Glomerular visceral epithelial cell (primary cell): Measurements from ENCODE around the gene OR13J1.
"Not testable (repeated sequence)": the region's sequence is repeated elsewhere in the genome, so short reads cannot be mapped to it uniquely, and the experiment has no call there.

Experiments used
- DNase-seq: peaks from one replicate; pipeline ENCODE4 v3.0.0-alpha.2; 2016; ENCODE audit errors: extremely low spot score

Gene OR13J1

DNA sequence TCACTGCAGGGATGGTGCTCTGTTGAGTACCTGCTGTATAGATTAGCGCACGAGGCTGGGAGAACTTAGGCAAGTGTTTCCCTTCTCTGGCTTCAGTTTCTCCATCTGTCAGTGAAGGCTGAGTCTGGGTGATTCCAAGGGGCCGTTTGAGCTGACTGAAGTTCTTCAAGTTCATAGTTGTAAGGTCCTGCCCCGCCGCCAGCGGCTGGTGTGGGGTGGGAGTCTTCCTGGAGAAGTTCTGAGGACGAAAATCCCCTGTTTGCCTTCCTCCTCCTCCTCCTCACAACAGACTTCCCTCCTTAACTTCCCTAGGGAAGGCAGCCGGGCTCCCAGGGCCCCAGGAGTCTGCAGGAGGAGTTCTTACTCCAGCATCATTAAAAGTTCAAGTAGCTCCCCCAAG lies 34.1 kb upstream of the OR13J1 start:
- no peak for DNase-seq

DNA sequence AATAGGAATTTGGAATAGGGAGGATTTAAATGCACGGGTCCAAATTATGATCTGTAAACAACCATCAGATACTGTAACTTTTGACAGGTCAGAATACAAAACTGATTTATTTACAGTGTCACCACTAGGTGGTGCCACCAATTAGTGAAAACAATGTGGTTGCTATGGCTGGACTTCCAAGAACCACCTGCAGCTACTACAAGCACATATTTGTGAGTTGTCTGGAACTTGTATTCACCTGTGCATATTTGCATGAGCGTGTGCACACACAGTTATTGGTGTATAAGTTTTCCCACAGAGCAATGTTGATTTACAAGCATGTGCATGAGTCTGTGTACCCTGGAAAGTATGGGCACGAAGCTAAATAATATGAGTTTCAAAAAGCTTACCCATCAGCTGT lies 32.8 kb upstream of the OR13J1 start:
- DNase-seq, result peak; percentile 62

GRCh38 chr9:35899021-35899420 lies 28.8 kb upstream of the OR13J1 start:
- DNase-seq, result no peak

- no peak for DNase-seq
Measured at GRCh38 chr9:35898337-35898736, 28.1 kb upstream of the OR13J1 start.

DNA sequence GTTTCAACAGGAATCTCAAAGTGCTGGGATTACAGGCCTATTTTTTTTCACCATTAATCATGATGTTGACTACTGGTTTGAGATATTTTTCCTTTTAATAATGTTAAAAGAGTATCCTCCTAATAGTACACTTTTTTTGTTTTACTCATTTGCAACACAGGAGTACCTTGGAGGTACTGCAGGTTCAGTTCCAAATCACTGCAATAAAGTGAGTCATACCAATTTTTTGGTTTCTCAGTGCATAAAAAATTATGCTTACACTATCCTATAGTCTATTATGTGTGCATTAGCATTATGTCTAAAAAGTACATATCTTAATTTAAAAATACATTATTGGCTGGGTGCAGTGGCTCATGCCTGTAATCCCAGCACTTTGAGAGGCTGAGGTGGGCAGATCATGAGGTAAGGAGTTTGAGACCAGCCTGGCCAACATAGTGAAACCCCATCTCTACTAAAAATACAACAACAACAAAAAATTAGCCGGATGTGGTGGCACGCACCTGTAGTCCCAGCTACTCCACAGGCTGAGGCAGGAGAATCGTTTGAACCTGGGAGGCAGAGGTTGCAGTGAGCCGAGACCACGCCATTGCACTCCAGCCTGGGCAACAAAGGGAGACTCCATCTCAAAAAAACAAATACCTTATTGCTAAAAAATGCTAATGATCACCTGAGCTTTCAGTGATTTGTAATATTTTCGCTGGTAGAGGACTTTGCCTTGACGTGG lies 27.3 kb upstream of the OR13J1 start:
- not testable (repeated sequence) for DNase-seq

DNA sequence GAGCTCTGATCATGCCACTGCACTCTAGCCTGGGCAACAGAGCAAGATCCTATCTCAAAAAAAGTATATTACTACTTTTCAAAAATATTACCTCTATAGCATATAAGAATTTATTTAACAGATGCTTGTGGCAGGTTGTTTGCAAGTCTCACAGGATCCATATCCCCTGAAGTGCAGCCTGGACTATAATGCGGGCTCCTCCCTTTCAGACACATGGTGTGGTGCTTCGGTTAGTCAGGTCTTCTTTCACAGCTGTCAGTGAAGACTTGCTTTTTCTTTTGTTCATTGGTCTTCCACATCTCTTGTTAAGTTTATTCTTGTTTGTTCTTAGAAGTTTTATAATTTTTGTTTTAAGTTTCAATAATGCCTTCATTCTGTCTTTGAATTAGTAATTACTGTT lies 26.4 kb upstream of the OR13J1 start:
- no peak for DNase-seq

DNA sequence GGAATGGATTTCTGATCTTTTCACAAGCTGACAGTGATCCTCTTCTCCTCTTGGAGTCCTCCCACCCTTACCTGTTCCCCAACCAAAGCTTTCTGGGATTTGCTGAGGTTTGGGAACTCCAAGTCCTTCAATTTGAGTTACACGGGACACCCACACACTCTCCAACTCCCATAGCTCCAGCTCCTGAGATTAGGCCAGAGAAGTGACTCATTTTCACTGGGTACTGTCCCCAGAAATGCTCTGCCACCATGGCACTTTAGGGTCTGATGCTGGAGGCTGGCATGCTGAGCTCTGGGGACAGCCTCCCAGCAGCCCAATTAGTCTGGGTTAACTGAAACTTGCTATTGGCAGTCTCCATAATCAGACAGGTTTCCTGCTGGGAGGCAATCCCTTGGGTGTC lies 21.9 kb upstream of the OR13J1 start:
- no peak for DNase-seq

GRCh38 chr9:35891646-35892045 lies 21.4 kb upstream of the OR13J1 start:
- no peak for DNase-seq

DNA sequence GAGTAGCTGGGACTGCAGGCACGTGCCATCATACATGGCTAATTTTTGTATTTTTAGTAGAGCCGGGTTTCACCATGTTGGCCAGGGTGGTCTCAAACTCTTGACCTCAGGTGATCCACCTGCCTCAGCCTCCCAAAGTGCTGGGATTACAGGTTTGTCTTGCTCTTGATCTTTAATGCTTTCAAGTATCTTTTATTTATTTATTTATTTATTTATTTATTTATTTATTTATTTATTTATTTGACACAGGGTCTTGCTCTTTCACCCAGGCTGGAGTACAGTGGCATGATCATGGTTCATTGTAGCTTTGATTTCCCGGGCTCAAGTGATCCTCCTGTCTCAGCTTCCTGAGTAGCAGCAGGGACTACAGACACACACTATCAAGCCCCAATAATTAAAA lies 14.7 kb upstream of the OR13J1 start:
- DNase-seq, result not testable (repeated sequence)

- no peak for DNase-seq
Measured at GRCh38 chr9:35882996-35883395, 12.8 kb upstream of the OR13J1 start.

GRCh38 chr9:35882263-35882848 lies 12.2 kb upstream of the OR13J1 start:
- DNase-seq, result peak; percentile 80

- no peak for DNase-seq
Measured at GRCh38 chr9:35872505-35872904, 2.3 kb upstream of the OR13J1 start.

- no peak for DNase-seq
Measured at GRCh38 chr9:35871545-35871944, 1.3 kb upstream of the OR13J1 start.

GRCh38 chr9:35869621-35870216 lies 482 bp downstream of the OR13J1 start:
- no peak for DNase-seq

DNA sequence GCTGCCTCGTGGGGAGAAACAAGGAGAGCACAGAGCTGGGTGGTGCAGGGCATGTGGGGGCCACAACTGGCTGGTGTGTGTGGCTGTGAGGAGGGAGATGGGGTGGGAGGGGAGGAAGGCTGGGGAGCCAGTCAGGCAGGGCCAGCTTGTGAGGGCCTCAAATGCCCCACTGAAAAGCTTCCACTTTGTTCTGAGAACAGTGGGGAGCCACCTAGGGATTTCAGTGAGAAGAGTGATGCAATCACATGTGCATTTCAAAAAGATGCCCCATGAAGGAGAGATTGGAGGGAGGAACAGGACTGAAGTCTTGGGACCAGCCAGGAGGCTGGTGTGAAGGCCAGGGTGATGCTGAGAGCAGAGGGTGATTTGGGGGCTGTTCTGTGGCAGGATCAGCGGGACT lies 1.3 kb downstream of the OR13J1 start:
- no peak for DNase-seq

GRCh38 chr9:35867538-35867937 lies 2.7 kb downstream of the OR13J1 start:
- DNase-seq, result no peak

DNA sequence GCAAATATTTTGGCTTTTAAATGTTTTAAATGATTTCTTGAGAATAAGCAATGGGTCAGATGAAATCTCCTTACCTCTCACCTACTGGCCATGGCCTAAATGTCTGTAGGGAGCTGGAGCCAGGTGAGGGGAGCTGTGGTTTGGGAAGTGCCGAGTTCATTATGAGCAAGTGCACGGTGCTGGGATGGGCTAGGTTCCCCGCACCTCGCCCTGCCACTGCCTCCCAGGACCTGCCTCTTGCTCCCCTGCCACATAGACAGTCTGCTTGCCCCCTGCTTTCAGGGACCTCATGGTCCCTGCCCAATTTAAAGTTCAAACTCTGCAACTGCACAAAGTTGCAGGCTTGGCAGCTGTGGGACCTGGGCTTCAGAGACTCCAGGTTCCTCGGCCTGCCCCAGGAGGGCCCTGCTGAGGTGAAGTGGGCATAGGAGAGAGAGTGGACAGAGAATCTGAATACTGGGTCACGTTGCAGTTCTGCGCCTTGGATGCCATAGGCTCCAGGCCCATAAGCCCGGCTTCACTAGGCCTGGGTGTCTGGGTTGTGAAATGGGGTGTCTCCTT lies 5.4 kb downstream of the OR13J1 start:
- DNase-seq, result no peak

DNA sequence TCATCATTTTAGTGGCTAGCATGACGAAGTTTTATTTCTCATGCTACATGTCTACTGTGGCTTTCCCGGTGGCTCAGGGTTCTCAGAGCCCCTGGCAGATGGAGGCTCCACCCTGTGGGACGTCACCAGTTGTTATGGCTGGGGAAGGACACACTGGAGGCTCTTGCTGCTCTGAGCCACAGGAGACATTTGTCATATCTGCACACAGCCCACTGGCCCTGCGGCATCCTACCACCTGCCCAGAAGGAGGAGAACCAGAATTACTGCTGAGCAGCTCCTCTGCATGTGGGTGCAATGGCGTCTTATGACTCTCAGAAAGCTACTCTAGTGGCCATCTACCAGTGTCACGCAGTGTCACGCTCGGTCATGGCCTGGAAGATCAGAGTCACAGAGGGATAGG lies 6.6 kb downstream of the OR13J1 start:
- DNase-seq, result no peak

DNA sequence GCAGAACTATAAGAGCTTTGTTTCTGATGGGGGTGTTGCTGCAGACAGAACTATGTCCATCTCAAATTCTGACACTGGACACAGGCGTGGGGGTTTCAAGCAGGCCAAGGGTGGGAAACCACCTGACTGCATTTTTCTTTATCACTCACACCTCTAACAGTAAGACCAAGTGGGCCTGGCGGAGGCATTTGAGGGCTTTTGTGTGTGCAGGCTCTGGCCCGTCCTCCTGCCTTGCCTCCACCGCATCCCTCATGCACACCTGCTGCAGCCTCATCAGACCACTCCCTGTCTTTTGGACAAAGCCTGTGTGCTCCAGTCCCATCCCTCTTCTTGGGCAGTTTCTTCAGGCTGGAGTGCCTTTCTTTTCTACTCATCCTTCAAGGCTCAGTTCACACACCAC lies 7.9 kb downstream of the OR13J1 start:
- no peak for DNase-seq

DNA sequence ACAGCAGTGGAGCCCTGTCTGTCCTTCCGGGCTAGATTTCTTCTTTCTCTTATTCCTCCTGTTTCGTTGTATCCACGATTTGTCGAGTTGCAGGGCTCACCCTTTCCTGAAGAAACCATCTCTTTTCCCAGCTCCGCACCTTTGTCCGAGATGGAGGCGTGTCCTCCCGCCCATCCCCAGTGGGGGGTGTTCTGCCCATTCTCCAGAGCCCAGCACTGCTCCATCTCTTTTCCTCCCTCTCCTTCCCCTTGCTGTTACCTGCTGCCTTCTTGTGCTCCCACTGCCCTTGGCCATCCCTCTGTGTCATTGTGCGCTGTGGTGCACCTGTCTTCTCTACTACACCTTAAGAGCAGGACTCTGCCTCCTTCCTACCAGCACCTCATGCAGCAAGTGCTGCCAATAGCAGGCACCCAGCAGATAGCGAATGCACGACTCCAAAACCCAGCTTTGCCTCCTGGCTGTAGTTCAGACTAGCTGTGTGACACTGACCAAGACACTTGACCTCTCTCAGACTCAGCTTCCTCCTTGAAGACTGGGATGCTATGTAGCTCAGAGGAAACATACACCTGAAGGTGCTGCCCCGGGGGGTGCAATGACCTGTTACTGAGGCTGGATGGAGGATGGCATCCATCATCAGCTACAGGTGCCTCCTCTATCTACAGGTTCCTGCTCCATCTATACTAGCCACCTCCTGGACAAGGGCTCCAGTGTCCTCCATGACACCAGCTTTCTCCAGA lies 8.9 kb downstream of the OR13J1 start:
- DNase-seq, result no peak

DNA sequence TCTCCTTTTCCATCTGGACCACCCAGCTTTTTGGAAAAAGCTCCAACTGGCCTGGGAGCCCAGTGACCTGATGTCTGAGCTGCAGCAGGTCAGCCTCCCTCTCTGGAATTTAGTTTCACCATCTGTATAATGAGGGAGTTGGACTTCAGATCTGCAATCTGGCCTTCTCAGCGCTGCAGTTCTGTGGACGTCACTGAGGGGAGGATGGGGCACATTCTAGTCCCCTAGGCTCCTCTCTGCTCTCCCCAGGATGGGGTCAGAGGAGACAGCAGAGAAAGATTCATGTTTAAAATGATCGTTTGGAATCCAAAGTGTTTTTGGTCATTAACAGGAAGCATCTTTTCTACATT lies 10.2 kb downstream of the OR13J1 start:
- no peak for DNase-seq

DNA sequence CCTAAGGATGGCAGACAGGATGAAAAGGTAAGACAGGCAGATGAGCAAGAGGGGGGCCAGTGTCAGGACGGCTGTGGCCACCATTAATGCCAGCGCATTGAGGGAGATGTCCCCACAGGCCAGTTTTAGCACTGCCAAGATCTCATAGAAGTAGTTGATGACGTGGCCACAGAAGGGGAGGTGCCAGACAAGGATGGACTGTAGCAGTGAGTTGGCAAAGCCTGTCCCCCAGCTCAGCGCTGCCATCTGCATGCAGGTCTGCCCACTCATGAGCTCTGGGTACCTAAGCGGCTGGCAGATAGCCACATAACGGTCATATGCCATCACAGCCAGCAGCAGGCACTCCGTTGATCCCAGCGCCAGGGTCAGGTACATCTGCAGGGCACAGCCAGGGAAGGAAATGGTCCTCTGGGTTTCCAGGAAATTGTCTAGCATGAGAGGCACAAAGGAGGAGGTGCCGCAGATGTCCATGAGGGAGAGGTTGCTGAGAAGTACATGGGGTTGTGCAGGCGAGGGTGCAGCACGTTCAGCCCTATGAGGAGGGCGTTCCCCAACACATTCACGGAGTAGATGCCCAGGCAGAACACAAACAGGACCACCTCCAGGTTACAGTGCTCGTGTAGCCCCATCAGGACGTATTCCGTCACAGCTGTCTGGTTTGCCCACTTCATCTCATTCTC lies 10.8 kb downstream of the OR13J1 start:
- DNase-seq, result no peak
